Measurements from ENCODE around the gene TNXB. TPM values are rescaled to one million over a fixed set of nuclear protein-coding genes. Genes with fewer than 3 reads are reported as not detected.

The TNXB gene
- total and polyA plus RNA-seq, 9 of the 15 experiments (the other 6 are each of a cell fraction or from before 2014, with no cell fraction given) = 0.14 to 28.1 (median 12.4) TPM

GRCh38 chr6:32146687-32147086 lies 37.5 kb upstream of the TNXB start:
- H4K20me1 ChIP-seq (replicated peaks; ENCODE audit: control insufficient read depth, insufficient read depth, low read length) = no peaks in the 10 kb centered on the region
- H3K9me3 ChIP-seq (replicated peaks; ENCODE audit: control insufficient read depth, insufficient read depth, low read depth, low read length) = no peaks in the 10 kb centered on the region
- no peak overlapping the region for H3K4me2 ChIP-seq (ENCODE audit: insufficient read depth, low read length)
- WGBS (ENCODE audit: insufficient coverage, low coverage, missing lambda C conversion rate) = 15% methylated on average over 4 of the region's 4 CpGs
- no peaks in the 10 kb centered on the region for H3K9me1 ChIP-seq (ENCODE audit: control insufficient read depth, insufficient read depth, low read length)
- intact Hi-C loops (cut with micrococcal nuclease) (no loop called here), in situ Hi-C loops (cut with MboI) (no loop called here)
- H3K79me2 ChIP-seq (ENCODE audit: control insufficient read depth, insufficient read depth, low read length) = no peaks in the 10 kb centered on the region
- peaks cover 9 to 23% of the 10 kb centered on the region in 2 experiments for H3K4me1 ChIP-seq (replicated peaks in 1 of 2; ENCODE audit: control insufficient read depth in 2 of 2, insufficient read depth in 2 of 2, low read length in 2 of 2)
- H3K9ac ChIP-seq (ENCODE audit: insufficient read depth in 1 of 2, low read depth in 2 of 2, low read length in 2 of 2) = no peak overlapping the region
- no peak overlapping the region for H3K4me3 ChIP-seq
- CTCF ChIA-PET (ENCODE audit: low intra/inter-chr PET ratio) = no interaction called here
- POLR2A ChIA-PET = interaction anchor here (0.9 to 1.6 kb wide), 2 partner anchors 15 to 30 kb away, joined by 3 to 4 read pairs; no protein-coding TSS in a partner anchor
- H3K36me3 ChIP-seq (ENCODE audit: control insufficient read depth, insufficient read depth, low read length) = no peaks in the 10 kb centered on the region
- BruUV-seq (replicated peaks) = no TSS peak
- H2AFZ ChIP-seq (ENCODE audit: low read depth, low read length) = no peak overlapping the region
- FAIRE-seq = peak; percentile 79
- no peaks in the 10 kb centered on the region for H3K27me3 ChIP-seq (ENCODE audit: control insufficient read depth in 2 of 2, insufficient read depth in 2 of 2, low read length in 2 of 2)
- no peak for DNase-seq (ENCODE audit: extremely low read depth in 1 of 4, low spot score in 3 of 4)
- ATAC-seq = no peak
- no peak overlapping the region for H3K27ac ChIP-seq (ENCODE audit: extremely low read depth, low read depth, low read length)
- TF ChIP-seq NFXL1 (CRISPR knock-in tag; IDR thresholded peaks at IDR 0.05) (no peak), MGA (IDR thresholded peaks at IDR 0.05) (no peak), DACH1 (IDR thresholded peaks at IDR 0.05; ENCODE audit: partially characterized antibody) (no peak), ZNF512 (tag; IDR thresholded peaks at IDR 0.05) (0 out of 2 replicates have a peak, but pooled peaks have one; percentile 13), ELF4 (CRISPR knock-in tag; IDR thresholded peaks at IDR 0.05) (no peak), PHF8 (IDR thresholded peaks at IDR 0.05; ENCODE audit: borderline replicate concordance, low read length) (no peak), E2F1 (CRISPR knock-in tag; IDR thresholded peaks at IDR 0.05) (no peak)

Measured in K562 (cell line).